WTC11 (cell line): ENCODE results near the gene SRGAP1.

Experiments
- FOXP1 ChIP-seq: sonication (generic); formaldehyde crosslinking; IDR thresholded peaks from 2 replicates; pipeline ENCODE4 v1.8.0; 2022; ENCODE audit warnings: missing genetic modification reagents, mild to moderate bottlenecking, moderate library complexity, borderline replicate concordance
- JUN ChIP-seq: sonication (generic); formaldehyde crosslinking; IDR thresholded peaks from 2 replicates; pipeline ENCODE4 v1.8.0; 2023; ENCODE audit warnings: mild to moderate bottlenecking, missing genetic modification reagents
- NFE2L1 ChIP-seq: sonication (generic); formaldehyde crosslinking; IDR thresholded peaks from 2 replicates; pipeline ENCODE4 v1.8.1; 2023; ENCODE audit warnings: missing genetic modification reagents
- ZNF121 ChIP-seq: sonication (generic); formaldehyde crosslinking; IDR thresholded peaks from 2 replicates; pipeline ENCODE4 v1.8.0; 2023; ENCODE audit warnings: missing genetic modification reagents
- ZNF232 ChIP-seq: sonication (generic); formaldehyde crosslinking; IDR thresholded peaks from 2 replicates; pipeline ENCODE4 v1.8.0; 2022; ENCODE audit warnings: mild to moderate bottlenecking, missing genetic modification reagents
- TF ChIP-seq, protein P1 (sequence below): fragments of 200-600 bp; IDR thresholded peaks from 2 replicates; pipeline ENCODE4 v1.8.0; 2022; ENCODE audit warnings: antibody characterized with exemption
- TF ChIP-seq, protein P2 (sequence below): sonication (generic); formaldehyde crosslinking; IDR thresholded peaks from 2 replicates; pipeline ENCODE4 v1.8.0; 2022; ENCODE audit warnings: mild to moderate bottlenecking, missing genetic modification reagents
- TF ChIP-seq, protein P3 (sequence below): sonication (generic); formaldehyde crosslinking; IDR thresholded peaks from 2 replicates; pipeline ENCODE4 v1.8.1; 2022; ENCODE audit warnings: mild to moderate bottlenecking, moderate library complexity, missing genetic modification reagents
- TF ChIP-seq, protein P4 (sequence below): sonication (generic); formaldehyde crosslinking; IDR thresholded peaks from 2 replicates; pipeline ENCODE4 v1.8.0; 2022; ENCODE audit warnings: mild to moderate bottlenecking, missing genetic modification reagents
- TF ChIP-seq, protein P5 (sequence below): sonication (generic); formaldehyde crosslinking; IDR thresholded peaks from 2 replicates; pipeline ENCODE4 v1.8.0; 2022; ENCODE audit warnings: mild to moderate bottlenecking, missing genetic modification reagents
- TF ChIP-seq, protein P6 (sequence below): sonication (generic); formaldehyde crosslinking; IDR thresholded peaks from 2 replicates; pipeline ENCODE4 v1.8.1; 2022; ENCODE audit warnings: low read depth, mild to moderate bottlenecking, moderate library complexity, missing genetic modification reagents, borderline replicate concordance
- TF ChIP-seq, protein P7 (sequence below): sonication (generic); formaldehyde crosslinking; IDR thresholded peaks from 2 replicates; pipeline ENCODE4 v1.8.1; 2023; ENCODE audit warnings: mild to moderate bottlenecking, missing genetic modification reagents, moderate library complexity
- TF ChIP-seq, protein P8 (sequence below): sonication (generic); formaldehyde crosslinking; conservative IDR thresholded peaks from 2 replicates; pipeline ENCODE4 v1.8.1; 2022; ENCODE audit warnings: mild to moderate bottlenecking, missing genetic modification reagents

DNA sequence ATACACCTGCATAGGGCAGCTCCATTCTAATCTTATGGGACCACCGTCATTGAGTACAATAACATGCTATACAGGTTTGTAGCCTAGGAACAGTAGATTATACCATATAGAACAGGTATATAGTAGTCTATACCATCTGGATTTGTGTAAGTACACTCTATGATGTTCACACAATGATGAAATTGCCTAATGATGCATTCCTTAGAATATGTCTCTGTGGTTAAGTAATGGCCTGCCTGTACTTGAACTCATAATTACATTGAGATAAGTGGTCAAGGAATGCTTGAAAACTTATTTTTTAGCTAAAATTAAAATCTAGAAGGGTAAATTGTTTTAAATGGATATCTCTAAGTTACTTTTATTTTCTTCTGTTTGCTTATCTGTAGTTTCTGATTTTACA lies 152.7 kb downstream of the SRGAP1 start:
- TF ChIP-seq, protein P1, sequence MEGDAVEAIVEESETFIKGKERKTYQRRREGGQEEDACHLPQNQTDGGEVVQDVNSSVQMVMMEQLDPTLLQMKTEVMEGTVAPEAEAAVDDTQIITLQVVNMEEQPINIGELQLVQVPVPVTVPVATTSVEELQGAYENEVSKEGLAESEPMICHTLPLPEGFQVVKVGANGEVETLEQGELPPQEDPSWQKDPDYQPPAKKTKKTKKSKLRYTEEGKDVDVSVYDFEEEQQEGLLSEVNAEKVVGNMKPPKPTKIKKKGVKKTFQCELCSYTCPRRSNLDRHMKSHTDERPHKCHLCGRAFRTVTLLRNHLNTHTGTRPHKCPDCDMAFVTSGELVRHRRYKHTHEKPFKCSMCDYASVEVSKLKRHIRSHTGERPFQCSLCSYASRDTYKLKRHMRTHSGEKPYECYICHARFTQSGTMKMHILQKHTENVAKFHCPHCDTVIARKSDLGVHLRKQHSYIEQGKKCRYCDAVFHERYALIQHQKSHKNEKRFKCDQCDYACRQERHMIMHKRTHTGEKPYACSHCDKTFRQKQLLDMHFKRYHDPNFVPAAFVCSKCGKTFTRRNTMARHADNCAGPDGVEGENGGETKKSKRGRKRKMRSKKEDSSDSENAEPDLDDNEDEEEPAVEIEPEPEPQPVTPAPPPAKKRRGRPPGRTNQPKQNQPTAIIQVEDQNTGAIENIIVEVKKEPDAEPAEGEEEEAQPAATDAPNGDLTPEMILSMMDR, result no peak
- TF ChIP-seq, protein P2, sequence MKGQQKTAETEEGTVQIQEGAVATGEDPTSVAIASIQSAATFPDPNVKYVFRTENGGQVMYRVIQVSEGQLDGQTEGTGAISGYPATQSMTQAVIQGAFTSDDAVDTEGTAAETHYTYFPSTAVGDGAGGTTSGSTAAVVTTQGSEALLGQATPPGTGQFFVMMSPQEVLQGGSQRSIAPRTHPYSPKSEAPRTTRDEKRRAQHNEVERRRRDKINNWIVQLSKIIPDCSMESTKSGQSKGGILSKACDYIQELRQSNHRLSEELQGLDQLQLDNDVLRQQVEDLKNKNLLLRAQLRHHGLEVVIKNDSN, result no peak
- TF ChIP-seq, protein P3, sequence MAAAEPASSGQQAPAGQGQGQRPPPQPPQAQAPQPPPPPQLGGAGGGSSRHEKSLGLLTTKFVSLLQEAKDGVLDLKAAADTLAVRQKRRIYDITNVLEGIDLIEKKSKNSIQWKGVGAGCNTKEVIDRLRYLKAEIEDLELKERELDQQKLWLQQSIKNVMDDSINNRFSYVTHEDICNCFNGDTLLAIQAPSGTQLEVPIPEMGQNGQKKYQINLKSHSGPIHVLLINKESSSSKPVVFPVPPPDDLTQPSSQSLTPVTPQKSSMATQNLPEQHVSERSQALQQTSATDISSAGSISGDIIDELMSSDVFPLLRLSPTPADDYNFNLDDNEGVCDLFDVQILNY (CRISPR knock-in tag), result no peak
- TF ChIP-seq ZNF232 (no peak), FOXP1 (no peak), ZNF121 (CRISPR knock-in tag) (no peak), JUN (no peak), NFE2L1 (CRISPR knock-in tag) (no peak)
- TF ChIP-seq, protein P4, sequence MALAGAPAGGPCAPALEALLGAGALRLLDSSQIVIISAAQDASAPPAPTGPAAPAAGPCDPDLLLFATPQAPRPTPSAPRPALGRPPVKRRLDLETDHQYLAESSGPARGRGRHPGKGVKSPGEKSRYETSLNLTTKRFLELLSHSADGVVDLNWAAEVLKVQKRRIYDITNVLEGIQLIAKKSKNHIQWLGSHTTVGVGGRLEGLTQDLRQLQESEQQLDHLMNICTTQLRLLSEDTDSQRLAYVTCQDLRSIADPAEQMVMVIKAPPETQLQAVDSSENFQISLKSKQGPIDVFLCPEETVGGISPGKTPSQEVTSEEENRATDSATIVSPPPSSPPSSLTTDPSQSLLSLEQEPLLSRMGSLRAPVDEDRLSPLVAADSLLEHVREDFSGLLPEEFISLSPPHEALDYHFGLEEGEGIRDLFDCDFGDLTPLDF (CRISPR knock-in tag), result no peak
- TF ChIP-seq, protein P5, sequence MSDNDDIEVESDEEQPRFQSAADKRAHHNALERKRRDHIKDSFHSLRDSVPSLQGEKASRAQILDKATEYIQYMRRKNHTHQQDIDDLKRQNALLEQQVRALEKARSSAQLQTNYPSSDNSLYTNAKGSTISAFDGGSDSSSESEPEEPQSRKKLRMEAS (CRISPR knock-in tag), result no peak
- TF ChIP-seq, protein P6, sequence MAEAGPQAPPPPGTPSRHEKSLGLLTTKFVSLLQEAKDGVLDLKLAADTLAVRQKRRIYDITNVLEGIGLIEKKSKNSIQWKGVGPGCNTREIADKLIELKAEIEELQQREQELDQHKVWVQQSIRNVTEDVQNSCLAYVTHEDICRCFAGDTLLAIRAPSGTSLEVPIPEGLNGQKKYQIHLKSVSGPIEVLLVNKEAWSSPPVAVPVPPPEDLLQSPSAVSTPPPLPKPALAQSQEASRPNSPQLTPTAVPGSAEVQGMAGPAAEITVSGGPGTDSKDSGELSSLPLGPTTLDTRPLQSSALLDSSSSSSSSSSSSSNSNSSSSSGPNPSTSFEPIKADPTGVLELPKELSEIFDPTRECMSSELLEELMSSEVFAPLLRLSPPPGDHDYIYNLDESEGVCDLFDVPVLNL (CRISPR knock-in tag), result no peak
- TF ChIP-seq, protein P7, sequence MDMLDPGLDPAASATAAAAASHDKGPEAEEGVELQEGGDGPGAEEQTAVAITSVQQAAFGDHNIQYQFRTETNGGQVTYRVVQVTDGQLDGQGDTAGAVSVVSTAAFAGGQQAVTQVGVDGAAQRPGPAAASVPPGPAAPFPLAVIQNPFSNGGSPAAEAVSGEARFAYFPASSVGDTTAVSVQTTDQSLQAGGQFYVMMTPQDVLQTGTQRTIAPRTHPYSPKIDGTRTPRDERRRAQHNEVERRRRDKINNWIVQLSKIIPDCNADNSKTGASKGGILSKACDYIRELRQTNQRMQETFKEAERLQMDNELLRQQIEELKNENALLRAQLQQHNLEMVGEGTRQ (CRISPR knock-in tag), result no peak
- TF ChIP-seq, protein P8, sequence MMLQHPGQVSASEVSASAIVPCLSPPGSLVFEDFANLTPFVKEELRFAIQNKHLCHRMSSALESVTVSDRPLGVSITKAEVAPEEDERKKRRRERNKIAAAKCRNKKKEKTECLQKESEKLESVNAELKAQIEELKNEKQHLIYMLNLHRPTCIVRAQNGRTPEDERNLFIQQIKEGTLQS (CRISPR knock-in tag), result no peak
